ENCODE measurements around the gene ORMDL3.

- TF ChIP-seq CTCF (conservative IDR thresholded peaks at IDR 0.05; ENCODE audit: low read depth, low read length) (no peak), EZH2 (IDR thresholded peaks at IDR 0.05; ENCODE audit: borderline replicate concordance, low read depth, low read length, poor library complexity, severe bottlenecking) (no peak)
Observed at GRCh38 chr17:39950871-39951348, 23.5 kb upstream of the ORMDL3 start.

All from A673 (cell line).